T-helper 17 cell (primary cell): ENCODE data around the gene MINDY3. TPM values are rescaled to one million over a fixed set of nuclear protein-coding genes. Genes with fewer than 3 reads are reported as not detected.
"Not testable (repeated sequence)": the region's sequence is repeated elsewhere in the genome, so short reads cannot be mapped to it uniquely, and the experiment has no call there.

Experiments used
- ATAC-seq: fragments of 150-1000 bp; cut with Tn5 transposase; 2 replicates; pipeline ENCODE4 v1.10.0; 2021; ENCODE audit warnings: mild to moderate bottlenecking, moderate library complexity
- DNase-seq, 3 donors: peaks; one replicate each; pipeline versions ENCODE4 v3.0.0 to v3.0.0-alpha.2; 2020 to 2021
- H3K9me3 ChIP-seq: one replicate; pipeline ENCODE4 v1.7.0; 2013; ENCODE audit warnings: low read length, mild to moderate bottlenecking; ENCODE audit not compliant: control insufficient read depth, poor library complexity, severe bottlenecking
- H3K27ac Mint-ChIP-seq: one replicate; pipeline ENCODE4 v1.8.0; 2022; ENCODE audit warnings: mild to moderate bottlenecking, moderate library complexity, mixed read lengths
- H3K27me3 Mint-ChIP-seq: one replicate; pipeline ENCODE4 v1.8.0; 2022; ENCODE audit warnings: mixed read lengths
- H3K36me3 Mint-ChIP-seq: one replicate; pipeline ENCODE4 v1.8.0; 2022; ENCODE audit warnings: low read depth, mixed read lengths
- H3K4me1 Mint-ChIP-seq: one replicate; pipeline ENCODE4 v1.8.0; 2022; ENCODE audit warnings: mild to moderate bottlenecking, mixed read lengths
- H3K4me3 Mint-ChIP-seq: one replicate; pipeline ENCODE4 v1.8.0; 2022; ENCODE audit warnings: mild to moderate bottlenecking, moderate library complexity, mixed read lengths
- total RNA-seq, 4 donors: library from RNA in 2 of 4; stranded (reverse) in 2 of 4; gene quantifications; one replicate each; pipeline ENCODE4 v1.2.3 and lab custom pipeline; 2022 to 2026

Gene MINDY3
- total RNA-seq, 2 donors from 2014 or later = 22.2 to 34.1 TPM

DNA sequence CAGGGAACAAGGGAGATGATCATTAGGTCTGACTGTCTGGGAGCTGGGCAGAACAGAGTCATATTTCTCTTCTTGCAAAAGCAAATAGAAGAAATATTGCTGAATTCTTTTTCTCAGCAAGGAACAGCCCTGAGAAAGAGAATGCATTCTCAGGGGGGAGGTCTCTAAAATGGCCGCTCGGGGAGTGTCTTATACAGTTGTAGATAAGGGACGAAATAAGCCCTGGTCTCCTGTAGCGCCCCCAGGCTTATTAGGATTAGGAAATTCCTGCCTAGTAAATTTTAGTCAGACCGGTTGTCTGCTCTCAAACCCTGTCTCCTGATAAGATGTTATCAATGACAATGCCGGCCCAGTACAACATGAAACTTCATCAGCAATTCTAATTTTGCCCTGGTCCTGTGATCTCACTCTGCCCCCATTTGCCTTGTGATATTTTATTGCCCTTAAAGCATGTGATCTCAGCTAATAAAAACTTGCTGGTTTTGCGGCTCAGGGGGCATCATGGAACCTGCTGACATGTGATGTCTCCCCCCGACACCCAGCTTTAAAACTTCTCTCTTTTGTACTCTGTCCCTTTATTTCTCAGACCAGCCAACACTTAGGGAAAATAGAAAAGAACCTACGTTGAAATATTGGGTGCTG, 9.8 kb downstream of the MINDY3 start:
- H3K4me1 Mint-ChIP-seq = peaks cover 13% of the 10 kb centered on the region
- not testable (repeated sequence) for H3K36me3 Mint-ChIP-seq, H3K27ac Mint-ChIP-seq, ATAC-seq, H3K27me3 Mint-ChIP-seq, H3K4me3 Mint-ChIP-seq, H3K9me3 ChIP-seq, DNase-seq

DNA sequence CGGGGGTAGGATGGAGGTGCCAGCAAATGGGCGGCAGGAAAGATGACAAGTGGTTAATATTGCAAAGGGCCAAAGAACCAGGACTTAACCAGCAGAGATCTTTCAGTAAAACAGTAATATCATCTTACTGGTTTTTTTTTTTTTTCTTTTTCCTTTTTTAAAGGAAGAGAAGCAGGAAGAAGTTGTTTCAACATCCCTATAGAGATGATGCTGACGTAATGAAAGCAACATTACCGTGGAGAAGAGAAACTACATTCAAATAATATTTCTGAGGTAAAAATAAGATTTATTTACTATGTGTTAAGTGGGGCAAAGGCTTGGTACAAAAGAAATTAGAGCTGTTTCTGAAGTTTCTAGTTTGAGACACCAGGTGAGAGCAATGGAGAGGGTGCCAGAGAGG, 11.0 kb downstream of the MINDY3 start:
- H3K4me1 Mint-ChIP-seq = peaks cover 7% of the 10 kb centered on the region
- no peak overlapping the region for H3K4me3 Mint-ChIP-seq
- H3K36me3 Mint-ChIP-seq = peaks cover 9% of the 10 kb centered on the region
- no peaks in the 10 kb centered on the region for H3K27me3 Mint-ChIP-seq
- DNase-seq (no peak), ATAC-seq (no peak)
- no peaks in the 10 kb centered on the region for H3K9me3 ChIP-seq
- H3K27ac Mint-ChIP-seq = peak overlapping the region; percentile 24

DNA sequence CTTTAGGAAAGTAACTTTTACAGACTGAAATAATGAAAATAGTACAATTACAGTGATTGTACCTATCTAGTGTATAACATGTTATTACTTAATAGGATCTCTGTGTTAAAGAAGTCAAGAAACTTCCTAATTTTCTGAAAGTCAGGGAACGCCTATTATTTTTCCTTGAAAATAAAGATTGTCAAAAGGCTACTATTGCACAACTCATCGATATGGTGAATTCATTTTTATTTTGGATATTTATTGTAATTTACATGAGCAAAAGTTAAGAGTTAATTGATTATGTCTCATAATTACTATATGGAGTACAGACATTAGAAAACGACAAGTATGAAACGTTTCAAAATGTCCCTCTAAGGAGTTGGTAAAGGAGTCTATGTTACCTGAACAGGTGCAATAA, 12.8 kb downstream of the MINDY3 start:
- DNase-seq (no peak), ATAC-seq (no peak)
- H3K9me3 ChIP-seq = no peaks in the 10 kb centered on the region
- Mint-ChIP-seq H3K4me3 (no peak overlapping the region), H3K27me3 (no peaks in the 10 kb centered on the region), H3K36me3 (peaks cover 7% of the 10 kb centered on the region), H3K4me1 (peaks cover 11% of the 10 kb centered on the region), H3K27ac (no peak overlapping the region)

- H3K9me3 ChIP-seq = no peaks in the 10 kb centered on the region
- no peak for DNase-seq
- H3K27ac Mint-ChIP-seq = no peak overlapping the region
- H3K4me1 Mint-ChIP-seq = peaks cover 11% of the 10 kb centered on the region
- no peak for ATAC-seq
- no peaks in the 10 kb centered on the region for H3K36me3 Mint-ChIP-seq
- H3K27me3 Mint-ChIP-seq = no peaks in the 10 kb centered on the region
- H3K4me3 Mint-ChIP-seq = no peak overlapping the region
Measured at GRCh38 chr10:15844517-15844916, 15.8 kb downstream of the MINDY3 start.

- Mint-ChIP-seq H3K27ac (no peak overlapping the region), H3K4me3 (no peak overlapping the region), H3K4me1 (peaks cover 8% of the 10 kb centered on the region), H3K27me3 (no peaks in the 10 kb centered on the region), H3K36me3 (no peaks in the 10 kb centered on the region)
- DNase-seq (no peak), ATAC-seq (no peak)
- H3K9me3 ChIP-seq = no peaks in the 10 kb centered on the region
Measured at GRCh38 chr10:15843695-15844094, 16.6 kb downstream of the MINDY3 start.

- Mint-ChIP-seq H3K27me3 (no peaks in the 10 kb centered on the region), H3K4me1 (peaks cover 8% of the 10 kb centered on the region), H3K4me3 (no peak overlapping the region), H3K36me3 (no peaks in the 10 kb centered on the region), H3K27ac (no peak overlapping the region)
- DNase-seq (no peak), ATAC-seq (no peak)
- no peaks in the 10 kb centered on the region for H3K9me3 ChIP-seq
Measured at GRCh38 chr10:15842556-15843169, 17.6 kb downstream of the MINDY3 start.

DNA sequence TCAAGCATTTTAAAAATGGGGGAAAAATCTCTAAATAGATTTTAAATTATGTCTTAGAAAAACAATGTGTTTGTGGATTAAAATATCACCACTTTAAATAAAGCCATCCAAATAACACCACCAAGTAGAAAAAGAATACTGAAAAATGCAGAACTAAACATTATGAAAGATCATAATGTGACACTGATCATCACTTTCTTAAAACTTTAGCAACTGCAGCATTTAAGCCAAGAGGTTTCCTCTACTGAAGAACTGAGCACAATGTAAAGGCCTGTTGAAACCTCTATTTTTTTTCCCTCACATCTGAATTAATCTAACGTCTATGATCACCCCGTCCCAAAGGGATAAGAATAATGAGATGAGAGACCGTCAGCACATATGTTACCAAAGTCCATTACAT, 18.6 kb downstream of the MINDY3 start:
- peaks cover 8% of the 10 kb centered on the region for H3K4me1 Mint-ChIP-seq
- H3K36me3 Mint-ChIP-seq = no peaks in the 10 kb centered on the region
- H3K9me3 ChIP-seq = no peaks in the 10 kb centered on the region
- H3K4me3 Mint-ChIP-seq = no peak overlapping the region
- no peak for DNase-seq
- no peak overlapping the region for H3K27ac Mint-ChIP-seq
- H3K27me3 Mint-ChIP-seq = no peaks in the 10 kb centered on the region
- no peak for ATAC-seq

GRCh38 chr10:15836807-15837206, 23.5 kb downstream of the MINDY3 start:
- Mint-ChIP-seq H3K4me1 (peaks cover 6% of the 10 kb centered on the region), H3K27ac (no peak overlapping the region), H3K36me3 (no peaks in the 10 kb centered on the region), H3K27me3 (no peaks in the 10 kb centered on the region), H3K4me3 (no peak overlapping the region)
- no peaks in the 10 kb centered on the region for H3K9me3 ChIP-seq
- ATAC-seq (no peak), DNase-seq (no peak)

DNA sequence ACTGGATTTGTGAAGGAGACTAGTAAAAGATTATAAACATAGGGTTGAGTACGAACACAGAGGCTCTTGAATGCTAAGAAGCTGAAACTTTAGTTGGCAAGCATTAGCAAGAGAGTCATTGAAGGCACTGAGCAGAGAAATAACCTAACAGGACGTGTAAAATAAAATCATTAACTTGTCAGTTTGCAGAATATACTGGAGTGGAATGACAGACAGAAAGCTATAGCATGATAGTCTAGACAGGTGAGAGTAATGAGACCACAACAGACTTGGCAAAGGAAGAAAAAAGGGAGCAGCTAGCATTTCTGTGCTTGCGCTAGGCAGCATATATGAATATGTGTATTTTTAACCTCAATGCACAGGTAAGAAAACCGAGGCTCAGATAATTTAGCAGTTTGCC, 30.8 kb downstream of the MINDY3 start:
- Mint-ChIP-seq H3K27me3 (no peaks in the 10 kb centered on the region), H3K4me1 (peaks cover 22% of the 10 kb centered on the region), H3K4me3 (no peak overlapping the region), H3K36me3 (peaks cover 17% of the 10 kb centered on the region), H3K27ac (no peak overlapping the region)
- ATAC-seq (no peak), DNase-seq (no peak)
- no peaks in the 10 kb centered on the region for H3K9me3 ChIP-seq

GRCh38 chr10:15824498-15824897, 35.8 kb downstream of the MINDY3 start:
- Mint-ChIP-seq H3K27me3 (no peaks in the 10 kb centered on the region), H3K4me1 (peaks cover 16% of the 10 kb centered on the region), H3K4me3 (no peak overlapping the region), H3K36me3 (peaks cover 20% of the 10 kb centered on the region), H3K27ac (no peak overlapping the region)
- no peak for DNase-seq
- H3K9me3 ChIP-seq = no peaks in the 10 kb centered on the region
- ATAC-seq = no peak

DNA sequence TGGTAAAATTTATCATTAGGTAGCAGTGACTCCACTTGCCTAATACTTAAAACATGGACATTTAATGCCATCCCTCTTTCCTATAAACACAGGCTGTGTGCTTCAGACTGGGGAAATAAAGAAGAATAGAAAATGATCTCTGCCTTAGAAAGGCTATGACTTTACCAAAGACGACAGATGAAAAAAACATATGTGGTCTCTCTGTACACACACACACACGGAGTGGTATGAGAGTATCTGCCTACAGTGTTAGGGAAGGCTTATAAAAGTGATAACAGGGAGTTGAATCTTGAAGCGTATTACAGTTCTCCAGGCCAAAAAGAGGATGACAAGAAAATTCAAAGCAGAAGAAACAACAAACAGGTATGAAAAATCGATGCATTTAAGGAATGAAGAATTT, 38.2 kb downstream of the MINDY3 start:
- ATAC-seq (no peak), DNase-seq (no peak)
- H3K27me3 Mint-ChIP-seq = no peaks in the 10 kb centered on the region
- H3K9me3 ChIP-seq = no peaks in the 10 kb centered on the region
- no peak overlapping the region for H3K27ac Mint-ChIP-seq
- peaks cover 19% of the 10 kb centered on the region for H3K36me3 Mint-ChIP-seq
- H3K4me1 Mint-ChIP-seq = peaks cover 19% of the 10 kb centered on the region
- no peak overlapping the region for H3K4me3 Mint-ChIP-seq

DNA sequence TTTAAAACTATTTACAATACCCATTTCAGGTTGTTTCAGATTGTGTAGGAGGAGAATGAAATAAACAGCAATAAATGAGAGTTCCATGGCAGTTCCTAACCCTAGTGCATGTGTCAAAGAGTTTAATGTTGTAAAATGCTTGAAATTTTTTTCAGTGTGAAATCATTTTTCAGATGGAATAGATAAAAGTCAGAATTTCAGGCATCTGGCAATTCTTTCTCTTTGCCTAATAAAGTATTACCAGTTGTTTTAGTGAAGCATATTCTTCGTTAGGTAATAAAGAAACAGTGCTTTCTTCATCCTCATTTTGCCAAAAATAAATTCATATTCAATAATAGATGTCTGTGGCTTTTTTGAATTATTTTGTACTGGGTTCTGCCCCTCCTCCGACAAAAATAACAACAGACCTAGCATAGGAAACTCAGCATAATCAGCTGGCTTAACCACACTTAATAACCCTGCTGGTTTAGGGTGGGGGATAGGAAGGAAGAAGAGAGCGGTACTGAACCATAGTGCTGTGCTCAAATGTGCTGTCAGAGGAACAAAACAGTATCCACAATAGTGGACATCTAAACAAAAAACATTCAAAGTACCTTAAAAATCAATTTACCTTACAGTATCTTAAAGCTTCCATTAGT, 39.1 kb downstream of the MINDY3 start:
- ATAC-seq = no peak
- DNase-seq = no peak
- H3K36me3 Mint-ChIP-seq = peaks cover 17% of the 10 kb centered on the region
- peaks cover 19% of the 10 kb centered on the region for H3K4me1 Mint-ChIP-seq
- no peak overlapping the region for H3K4me3 Mint-ChIP-seq
- H3K9me3 ChIP-seq = no peaks in the 10 kb centered on the region
- no peaks in the 10 kb centered on the region for H3K27me3 Mint-ChIP-seq
- H3K27ac Mint-ChIP-seq = no peak overlapping the region

GRCh38 chr10:15817409-15818046, 42.8 kb downstream of the MINDY3 start:
- DNase-seq = no peak

More at GRCh38 chr10:15817409-15818046, 42.8 kb downstream of the MINDY3 start:
- H3K27ac Mint-ChIP-seq = peak overlapping the region; percentile 43
- H3K9me3 ChIP-seq = no peaks in the 10 kb centered on the region
- H3K4me1 Mint-ChIP-seq = peaks cover 24% of the 10 kb centered on the region
- H3K36me3 Mint-ChIP-seq = peaks cover 24% of the 10 kb centered on the region
- H3K4me3 Mint-ChIP-seq = no peak overlapping the region
- H3K27me3 Mint-ChIP-seq = no peaks in the 10 kb centered on the region
- no peak for ATAC-seq
